GM10847 (cell line): ENCODE data around the gene MYL7.

Source experiments
- POLR2A ChIP-seq: IDR thresholded peaks from 2 replicates; pipeline ENCODE4 v1.6.1; 2011; ENCODE audit not compliant: insufficient read length; ENCODE audit errors: extremely low read depth

MYL7 gene

GRCh38 chr7:44147026-44147991 is 6.2 kb upstream of the MYL7 start:
- no peak for TF ChIP-seq POLR2A

GRCh38 chr7:44145969-44146911 is 5.1 kb upstream of the MYL7 start:
- no peak for TF ChIP-seq POLR2A

- no peak for TF ChIP-seq POLR2A
Observed at GRCh38 chr7:44145479-44145968, 4.4 kb upstream of the MYL7 start.

DNA sequence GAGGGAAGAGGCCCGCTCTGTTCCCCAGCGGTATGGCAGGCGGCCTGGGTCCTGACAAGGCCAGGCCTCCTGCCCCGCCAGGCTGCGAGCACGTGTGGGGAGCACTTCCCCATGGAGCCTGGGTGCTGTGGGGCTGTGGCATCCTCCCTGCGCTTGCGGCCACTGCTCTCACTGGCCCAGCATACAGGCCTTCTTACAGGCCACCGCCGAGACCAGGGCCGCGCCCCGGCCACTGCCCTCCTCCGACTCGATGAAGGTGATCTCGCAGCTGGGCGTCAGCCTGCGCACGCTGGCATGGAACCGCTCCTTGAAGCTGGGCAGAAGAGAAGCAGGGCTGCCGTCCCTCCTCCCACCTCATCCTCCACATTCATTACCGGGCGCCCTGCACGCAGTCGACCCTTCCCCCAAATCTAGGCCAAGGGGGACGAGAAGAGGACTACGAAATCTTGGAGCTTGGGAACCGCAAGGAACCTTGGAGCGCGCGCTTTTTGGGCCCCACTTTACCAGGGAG is 3.9 kb upstream of the MYL7 start:
- TF ChIP-seq POLR2A = no peak

DNA sequence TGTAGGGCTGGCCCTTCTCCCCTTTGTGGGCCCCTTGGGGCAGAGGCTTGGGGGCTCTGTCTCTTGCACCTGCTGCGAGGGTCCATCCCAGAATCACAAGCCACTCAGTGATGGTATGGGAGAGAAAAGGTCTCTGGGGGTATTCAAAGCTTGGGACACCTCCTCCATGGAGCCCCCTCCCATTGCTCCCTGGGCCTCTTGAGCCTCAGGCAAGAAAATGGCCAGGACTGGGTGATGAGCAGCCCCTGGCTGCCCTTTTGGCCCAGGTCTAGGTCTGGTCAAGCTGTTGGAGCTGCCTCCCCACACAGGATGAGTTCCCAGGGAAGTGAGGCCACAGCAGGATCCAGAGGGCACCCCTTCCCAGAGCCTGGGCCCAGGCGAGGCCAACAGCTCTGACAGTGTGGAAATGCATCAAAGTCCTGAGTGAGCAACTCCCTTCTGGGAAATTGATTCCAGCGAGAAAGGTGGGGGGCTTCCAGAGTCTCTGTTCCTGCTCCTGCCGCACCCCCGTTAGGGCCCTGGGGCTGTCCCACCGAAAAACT is 3.4 kb upstream of the MYL7 start:
- TF ChIP-seq POLR2A = no peak

- TF ChIP-seq POLR2A = no peak
Observed at GRCh38 chr7:44143646-44144250, 2.6 kb upstream of the MYL7 start.

- no peak for TF ChIP-seq POLR2A
Observed at GRCh38 chr7:44142028-44142427, 896 bp upstream of the MYL7 start.

DNA sequence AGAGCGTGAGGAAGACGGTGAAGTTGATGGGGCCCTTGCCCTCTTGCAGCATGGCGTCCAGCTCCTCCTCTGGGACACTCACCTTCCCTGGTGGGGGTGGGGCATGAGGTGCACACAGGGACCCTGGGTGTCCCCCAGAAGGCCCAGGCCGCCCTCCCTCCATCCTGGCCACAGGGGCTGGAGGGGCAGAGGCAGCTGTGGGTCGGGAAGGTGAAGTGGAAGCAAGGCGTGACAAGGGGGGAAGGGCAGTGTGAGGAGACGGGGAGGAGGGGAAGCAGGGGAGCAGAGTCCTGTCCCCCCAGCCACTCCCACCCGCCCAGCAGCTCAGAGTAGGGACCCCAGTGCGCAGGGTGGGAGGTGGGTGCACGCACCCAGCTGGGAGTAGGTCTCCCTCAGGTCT is 791 bp downstream of the MYL7 start:
- no peak for TF ChIP-seq POLR2A

DNA sequence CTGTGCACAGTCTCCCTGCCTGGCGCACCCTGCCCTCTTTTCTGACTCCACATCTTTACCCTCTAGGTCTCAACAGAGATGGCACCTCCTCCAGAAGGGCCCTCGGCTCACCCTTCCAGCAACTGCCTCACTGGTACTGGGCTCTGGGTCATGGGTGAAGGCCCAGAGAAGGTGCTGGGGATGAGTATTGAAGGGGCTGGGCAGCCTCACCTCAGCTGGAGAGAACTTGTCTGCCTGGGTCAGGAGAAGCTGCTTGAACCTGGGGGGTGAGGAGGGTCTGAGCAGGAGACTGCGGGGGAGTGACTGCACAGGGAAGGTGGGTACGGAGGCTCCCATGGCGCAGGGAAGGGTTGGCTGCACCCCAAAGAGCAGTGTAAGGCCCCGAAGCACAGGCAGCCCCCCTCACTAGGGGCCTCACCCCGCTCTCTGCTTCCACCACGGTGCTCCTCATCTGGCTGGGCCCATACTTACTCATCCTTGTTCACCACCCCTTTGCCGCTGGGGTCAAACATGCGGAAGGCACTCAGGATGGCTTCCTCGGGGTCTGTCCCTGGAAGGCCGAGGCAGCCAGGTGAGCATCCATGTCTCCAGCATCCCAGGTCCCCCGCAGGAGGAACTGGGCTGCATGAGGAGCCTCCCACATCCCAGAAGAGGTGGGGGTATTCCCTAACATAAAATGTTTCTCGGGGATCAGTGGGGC is 1.7 kb downstream of the MYL7 start:
- no peak for TF ChIP-seq POLR2A

DNA sequence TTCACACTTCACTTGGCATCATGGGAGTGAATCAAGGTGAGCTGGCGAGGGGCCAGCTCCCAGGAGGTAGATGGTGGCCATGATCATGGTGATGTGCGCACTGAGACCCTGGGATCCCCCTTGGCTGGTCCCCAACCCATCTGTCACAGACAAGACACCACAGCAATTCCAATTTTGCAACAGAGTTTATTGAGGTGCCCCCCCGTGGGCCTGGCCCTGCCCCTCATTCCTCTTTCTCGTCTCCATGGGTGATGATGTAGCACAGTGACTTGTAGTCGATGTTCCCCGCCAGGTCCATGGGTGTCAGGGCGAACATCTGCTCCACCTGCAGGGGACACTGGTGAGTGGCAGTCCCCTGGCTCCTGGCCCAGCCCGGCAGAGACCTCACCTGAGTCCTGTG is 2.4 kb downstream of the MYL7 start:
- no peak for TF ChIP-seq POLR2A

GRCh38 chr7:44136731-44137130 is 4.4 kb downstream of the MYL7 start:
- no peak for TF ChIP-seq POLR2A

GRCh38 chr7:44134943-44135628 is 6.0 kb downstream of the MYL7 start:
- no peak for TF ChIP-seq POLR2A

- TF ChIP-seq POLR2A = no peak
Observed at GRCh38 chr7:44133295-44133694, 7.8 kb downstream of the MYL7 start.

- TF ChIP-seq POLR2A = no peak
Observed at GRCh38 chr7:44132039-44132438, 9.1 kb downstream of the MYL7 start.
